GM11168 (cell line): ENCODE results near the gene GLCE.

ENCODE experiments used
- in situ Hi-C: fragments of 300-500 bp; cut with MboI; formaldehyde crosslinking; loops from one replicate; pipeline ENCODE4 v1.12.0; 2022; ENCODE audit warnings: low sequenced_read_pairs; ENCODE audit not compliant: unreplicated experiment

Gene GLCE

DNA sequence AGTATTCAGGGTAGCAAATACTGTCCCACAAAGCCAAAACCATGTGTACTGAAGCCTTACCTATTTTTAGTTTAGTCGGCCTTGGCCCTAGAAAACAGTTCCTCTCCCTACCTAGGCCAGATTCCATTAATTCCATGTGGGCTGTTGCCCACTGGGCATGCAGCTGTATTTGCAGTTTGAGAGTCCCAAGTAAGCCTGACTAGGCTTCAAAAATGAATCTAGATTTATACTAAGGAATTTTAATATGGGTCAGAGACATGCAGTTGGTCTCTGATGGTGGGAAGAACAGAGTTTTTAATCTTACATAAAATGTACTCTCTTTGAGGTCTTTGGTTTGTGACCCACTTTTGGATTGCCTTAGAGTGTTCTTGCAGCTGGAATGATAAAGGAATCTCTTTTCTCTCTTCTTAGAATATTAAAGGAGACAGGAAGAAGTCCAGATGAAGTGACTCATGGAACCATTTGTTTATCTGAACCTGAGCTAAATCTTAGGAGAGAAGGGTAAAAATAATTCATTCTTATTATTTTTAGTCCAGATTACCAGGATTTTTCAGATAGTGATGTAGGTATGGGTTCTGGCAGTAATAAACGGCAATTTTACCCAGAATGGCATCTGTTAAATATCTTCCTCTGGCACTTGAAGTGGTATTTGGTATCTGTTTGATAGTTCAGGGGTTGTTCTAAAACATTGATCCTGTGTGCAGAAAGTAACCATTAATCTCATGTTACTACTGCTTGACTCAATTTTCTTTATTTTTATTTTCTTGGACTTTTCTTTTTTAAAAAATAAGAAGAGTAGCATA is 33.8 kb downstream of the GLCE start:
- in situ Hi-C loops: no loop called here

DNA sequence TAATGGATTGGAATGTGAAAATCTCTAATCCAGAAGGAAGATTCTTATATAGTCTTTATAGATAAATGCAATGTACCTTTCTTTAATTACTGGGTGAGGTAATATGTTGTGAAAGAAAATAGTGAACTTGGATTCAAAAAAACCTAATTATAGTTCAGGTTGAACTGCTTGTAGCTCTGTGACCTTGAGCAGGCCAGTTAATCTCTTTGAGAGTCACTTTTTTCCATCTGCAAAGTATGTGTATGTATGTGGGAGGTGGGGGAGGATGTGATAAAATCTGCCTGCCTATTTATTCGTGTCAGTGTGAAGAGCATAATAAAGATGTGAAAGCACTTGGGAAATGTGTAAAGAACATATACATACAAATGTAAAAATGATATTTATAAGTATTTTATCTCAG is 34.4 kb downstream of the GLCE start:
- in situ Hi-C loops: no loop called here

DNA sequence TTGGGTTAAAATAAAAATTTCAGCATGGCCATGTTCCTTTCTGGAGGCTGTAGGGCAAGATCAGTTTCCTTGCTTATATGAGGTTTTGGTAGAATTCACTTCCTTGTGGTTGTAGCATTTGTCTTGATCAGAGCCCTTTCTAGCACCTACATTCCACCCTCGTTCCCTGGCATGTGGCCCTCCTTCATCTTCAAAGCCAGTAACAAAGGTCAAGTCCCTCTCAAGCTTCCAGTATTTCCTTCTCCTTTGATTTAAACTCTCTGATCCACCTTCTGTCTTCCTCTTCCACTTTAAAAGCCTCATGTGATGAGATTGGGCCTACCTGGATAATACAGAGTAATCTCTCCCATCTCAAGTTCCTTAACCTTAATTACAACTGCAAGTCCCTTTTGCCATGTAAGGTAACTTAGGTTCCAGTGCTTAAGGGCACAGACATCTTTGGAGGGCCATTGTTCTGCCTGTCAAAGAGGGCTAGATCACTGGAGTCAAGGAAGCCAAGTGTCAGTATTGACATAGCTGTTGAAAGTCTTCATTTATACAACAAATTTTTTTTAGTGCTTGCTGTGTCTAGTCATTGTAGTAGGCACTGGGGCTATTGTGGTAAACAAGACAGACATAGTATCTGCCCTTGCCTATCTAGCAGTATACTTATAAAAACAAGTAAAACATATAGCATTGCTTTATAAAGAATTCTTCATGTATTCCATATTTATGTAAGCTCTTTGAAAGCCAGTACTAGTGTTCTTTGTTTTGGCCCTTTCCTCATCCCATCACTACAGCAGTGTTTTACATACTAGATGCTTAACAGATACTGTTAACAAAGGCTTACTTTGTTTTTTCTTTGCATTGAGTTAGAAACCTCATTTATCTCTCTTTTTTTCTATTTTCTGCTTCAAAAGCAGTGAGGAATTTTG is 40.7 kb downstream of the GLCE start:
- in situ Hi-C loops: no loop called here

DNA sequence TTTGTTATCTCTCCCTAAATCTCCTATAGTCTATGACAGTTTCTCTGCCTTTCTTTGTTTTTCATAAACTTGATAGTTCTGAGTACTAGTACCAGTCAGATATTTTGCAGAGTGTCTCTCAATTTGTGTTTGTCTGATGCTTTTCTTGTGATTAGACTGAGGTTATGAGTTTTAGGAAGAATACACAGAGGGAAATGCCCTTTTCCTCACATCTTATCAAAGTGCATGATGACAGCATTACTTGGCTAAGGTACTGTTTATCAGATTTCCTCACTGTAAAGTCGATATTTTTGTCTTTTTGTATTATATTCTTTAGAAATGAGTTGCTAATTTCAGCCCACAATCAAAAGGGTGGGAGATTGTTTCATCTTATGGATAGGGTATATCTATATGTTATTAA is 45.6 kb downstream of the GLCE start:
- in situ Hi-C loops: no loop called here

DNA sequence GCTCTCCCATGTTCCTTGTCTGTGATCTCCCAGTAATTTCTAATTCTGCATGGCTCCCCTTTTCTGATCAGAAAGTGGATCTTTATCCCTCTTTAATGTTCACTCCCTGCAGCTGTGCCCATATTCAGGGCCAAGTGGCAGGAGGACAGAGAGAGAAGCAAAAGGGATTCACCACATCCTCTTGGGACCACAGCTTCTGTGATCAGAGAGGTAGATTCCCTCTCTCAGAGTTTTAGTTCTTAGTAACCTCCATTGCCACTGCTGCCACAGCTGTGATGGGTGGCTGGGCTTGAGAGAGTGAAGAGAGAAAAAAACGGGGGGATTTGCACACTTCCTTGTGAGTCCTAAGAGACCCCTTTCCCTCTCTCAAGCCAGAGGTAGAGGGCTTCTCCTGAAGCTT is 49.2 kb downstream of the GLCE start:
- in situ Hi-C loops: no loop called here

DNA sequence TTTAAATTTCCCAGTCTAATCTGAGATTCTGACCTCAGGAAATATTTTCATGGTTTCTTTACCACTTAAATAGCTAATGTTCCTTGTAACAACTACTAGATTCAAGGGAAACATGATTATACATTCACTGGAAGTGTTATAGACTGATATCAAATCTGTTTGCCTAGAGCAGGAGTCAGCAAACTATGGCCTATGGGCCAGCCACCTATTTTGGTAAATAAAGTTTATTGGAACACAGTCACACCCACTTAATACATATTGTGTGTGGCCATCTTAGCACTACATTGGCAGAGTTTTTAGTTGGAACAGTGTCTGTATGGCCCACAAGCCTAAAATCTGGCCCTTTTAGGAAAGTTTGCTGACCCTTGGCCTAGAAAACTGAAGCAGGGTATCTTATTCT is 50.1 kb downstream of the GLCE start:
- in situ Hi-C loops: no loop called here

DNA sequence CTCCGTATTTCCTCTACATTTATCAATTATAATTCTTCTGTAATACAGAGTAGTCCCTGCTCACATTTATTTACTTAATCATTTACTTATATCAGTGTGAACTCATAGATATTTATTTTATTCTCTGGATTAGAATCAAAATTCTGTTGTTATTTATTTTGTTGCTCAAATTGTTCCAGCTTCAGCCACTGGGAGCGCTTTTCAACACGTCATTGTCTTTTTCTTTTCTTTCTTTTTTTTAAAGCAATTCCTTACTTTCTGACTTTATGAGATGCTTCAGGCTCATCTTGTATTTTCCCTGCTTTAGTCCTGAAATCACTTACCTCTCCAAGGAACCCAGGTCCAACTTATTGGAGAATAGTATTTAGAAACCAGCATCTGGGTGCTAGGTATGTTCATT is 53.4 kb downstream of the GLCE start:
- in situ Hi-C loops: no loop called here

DNA sequence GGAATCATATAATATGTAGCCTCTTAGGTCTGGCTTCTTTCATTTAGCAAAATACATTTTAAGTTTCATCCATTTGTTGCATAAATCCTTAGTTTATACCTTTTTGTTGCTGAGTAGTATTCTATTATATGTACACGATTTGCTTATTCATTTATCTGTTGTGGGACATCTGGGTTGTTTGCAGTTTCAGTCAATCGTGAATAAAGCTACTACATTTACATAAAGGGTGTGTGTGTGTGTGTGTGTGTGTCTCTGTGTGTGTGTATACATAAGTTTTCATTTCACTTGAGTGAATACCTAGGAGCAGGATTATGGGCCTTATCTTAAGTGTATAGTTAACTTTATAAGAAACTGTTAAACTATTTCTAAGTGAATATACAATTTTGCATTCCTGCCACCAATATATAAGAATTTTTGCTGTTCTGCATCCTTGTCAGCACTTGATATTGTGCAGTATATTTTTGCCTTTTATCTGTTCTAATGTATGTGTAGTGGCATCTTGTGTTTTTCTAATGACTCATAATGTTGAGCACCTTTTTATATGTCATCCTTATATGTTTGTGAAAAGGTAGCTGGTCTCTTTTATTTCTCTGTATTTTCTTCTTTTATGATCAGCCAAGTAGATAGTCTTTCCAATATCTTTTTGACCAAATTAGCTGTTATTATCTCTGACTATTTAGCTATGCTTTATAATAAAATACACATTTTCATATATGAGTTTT is 55.0 kb downstream of the GLCE start:
- in situ Hi-C loops: no loop called here

DNA sequence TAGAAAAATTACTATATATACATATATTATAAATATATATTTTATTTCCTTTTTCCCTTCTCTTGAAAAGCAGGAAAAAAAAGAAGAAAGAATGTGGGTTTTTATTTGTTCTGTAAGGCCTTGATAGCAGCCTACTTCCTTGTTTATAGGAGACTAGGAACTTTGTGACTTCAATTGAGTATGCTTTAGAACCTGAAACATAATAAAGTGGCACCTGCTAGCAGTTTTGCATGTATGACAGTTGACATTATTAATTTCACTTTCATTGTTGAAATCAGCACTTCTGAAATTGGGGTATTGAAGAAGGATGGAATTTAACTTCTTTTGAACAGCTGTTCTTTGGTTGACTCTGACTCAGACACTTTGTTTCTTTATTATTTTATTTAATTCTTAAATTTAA is 56.9 kb downstream of the GLCE start:
- in situ Hi-C loops: no loop called here

DNA sequence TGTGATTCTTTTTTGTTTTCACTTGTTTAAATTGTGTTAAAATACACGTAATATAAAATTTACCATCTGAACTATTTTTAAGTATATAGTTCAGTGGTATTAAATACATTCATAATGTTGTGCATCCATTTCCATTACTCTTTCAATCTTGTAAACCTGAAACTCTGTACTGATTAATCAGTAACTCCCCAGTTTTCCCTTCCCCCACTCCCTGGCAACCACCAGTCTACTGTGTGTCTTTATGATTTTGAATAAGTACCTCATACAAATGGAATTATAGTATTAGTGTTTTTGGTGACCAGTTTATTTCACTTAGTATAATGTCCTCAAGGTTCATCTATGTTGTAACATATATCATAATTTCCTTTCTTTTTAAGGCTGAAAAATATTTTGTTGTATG is 59.3 kb downstream of the GLCE start:
- in situ Hi-C loops: no loop called here

DNA sequence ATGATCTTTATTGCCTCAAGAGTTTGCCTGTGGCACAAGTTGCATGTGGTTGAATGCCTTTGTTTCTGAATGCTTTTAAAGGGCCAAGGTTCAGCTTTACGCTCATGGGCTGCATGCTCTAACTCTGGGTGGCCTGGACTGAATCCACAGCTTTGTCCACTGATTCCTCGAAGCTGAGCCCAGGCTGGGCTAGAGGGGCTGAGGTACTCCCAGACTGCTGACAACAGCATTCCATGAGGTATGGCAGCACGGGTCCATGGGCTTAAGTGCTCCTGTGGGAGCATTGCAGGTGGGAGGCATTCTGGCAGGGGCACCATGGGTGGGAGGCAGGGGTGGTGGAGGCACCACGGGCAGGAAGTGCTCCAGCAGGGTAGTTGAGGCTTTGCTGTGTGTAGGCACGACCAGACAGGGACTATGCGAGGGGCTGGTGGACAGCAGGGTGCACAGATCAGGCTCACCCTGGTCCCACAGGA is 61.6 kb downstream of the GLCE start:
- in situ Hi-C loops: no loop called here

DNA sequence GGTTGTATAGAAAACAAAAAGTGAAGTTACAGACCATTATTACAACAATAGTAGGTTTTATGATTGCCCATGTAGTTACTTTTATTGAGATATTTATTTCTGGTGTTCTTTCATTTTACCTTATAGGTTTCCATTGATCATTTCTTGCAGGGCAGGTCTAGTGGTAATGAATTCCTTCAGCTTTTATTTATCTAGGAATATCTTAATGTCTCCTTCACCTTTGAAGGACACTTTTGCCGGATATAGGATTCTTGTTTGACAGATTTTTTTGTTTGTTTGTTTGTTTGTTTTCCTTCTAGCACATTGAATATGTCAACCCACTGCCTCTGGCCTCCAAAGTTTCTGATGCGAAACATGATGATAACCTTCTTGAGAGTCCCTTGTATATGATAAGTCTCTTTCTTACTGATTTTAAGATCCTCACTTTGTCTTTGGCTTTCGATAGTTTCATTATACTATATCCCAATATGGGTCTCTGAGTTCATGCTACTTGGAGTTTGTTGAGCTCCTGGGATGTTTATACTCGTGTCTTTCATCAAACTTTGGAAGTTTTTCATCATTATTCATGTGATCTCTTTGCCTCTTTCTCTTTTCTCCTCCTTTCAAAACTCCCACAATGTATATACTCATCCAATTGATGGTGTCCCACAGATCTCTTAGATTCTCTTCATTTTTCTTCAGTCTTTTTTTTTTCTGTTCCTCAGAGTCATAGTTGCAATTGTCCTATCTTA is 62.8 kb downstream of the GLCE start:
- in situ Hi-C loops: no loop called here

DNA sequence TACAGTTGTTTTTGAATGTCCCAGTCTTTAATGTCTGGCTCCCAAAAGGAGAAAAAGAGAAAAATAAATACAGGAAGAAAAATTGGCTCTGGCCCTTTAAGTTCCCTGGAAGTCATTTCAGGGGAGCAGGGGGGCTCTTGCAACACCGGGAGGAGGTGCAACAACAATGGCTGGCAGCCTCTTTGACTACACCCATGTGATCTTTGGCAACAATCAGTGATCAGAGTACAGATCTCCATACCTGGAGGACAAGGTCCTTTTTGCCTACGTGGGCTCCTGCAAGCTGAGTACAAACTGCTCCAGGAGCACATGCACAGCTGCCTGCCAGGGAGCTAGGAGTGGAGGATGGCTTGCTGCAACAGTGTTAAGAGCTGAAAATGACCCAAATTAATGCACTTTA is 63.9 kb downstream of the GLCE start:
- in situ Hi-C loops: no loop called here

DNA sequence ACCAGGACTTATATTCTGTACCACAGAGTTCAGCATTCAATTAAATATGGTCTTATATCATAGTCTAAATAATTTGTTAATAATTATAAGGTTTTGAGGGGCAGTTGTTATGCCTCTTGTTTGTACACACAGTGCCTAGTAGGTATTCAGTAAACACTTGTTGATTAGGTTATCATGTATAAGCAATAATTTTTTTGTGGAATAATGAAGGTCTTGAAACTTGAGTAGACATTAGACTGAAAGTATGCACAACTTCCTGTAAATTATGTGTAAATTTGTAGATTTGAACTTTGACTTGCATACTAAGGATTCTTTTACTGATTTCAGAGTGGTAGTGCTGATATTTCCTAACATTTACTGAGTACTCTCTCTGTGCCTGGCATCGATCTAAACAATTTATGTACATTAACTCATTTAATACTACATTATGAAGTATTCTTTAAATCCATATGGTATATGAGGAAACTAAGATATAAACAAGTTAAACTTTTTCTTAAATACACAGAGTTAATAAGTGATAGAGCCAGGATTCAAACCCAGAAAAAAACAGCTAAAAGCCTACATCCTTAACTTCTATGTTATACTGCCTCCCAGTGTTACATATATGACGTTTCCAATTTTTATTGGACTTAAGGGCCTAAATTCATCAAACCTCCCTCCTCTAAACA is 65.1 kb downstream of the GLCE start:
- in situ Hi-C loops: no loop called here

DNA sequence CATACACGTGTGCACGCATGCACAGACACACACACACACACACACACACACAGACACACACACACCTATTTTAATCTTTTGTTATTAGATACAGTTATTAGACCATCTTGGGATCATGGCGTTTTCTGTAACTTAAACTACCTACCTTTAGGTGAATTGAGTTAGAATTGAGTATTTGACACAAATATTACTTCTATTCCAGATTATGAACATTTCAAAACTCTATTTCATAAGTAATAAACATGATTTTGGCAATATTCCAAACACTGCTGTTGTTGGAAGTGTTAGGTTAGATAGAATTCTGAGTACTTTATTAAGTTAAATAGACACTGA is 65.6 kb downstream of the GLCE start:
- in situ Hi-C loops: no loop called here

DNA sequence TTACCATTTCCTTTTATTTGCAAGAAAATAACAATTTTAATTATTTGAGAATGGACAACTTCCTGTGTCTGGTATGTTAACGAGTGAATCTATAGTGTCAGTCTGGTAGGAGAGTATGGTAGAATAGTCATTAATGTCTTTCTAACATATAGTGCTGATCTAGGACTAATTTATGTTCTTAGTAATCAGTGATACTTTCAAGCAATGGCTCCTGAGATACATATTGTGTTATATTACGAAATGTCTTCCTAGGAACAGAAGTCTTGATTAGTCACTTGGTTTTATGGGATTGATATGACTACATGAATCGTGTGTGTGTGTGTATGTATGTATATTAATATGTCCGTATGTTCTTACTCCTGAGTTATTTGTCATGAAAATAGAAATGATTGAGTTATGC is 71.7 kb downstream of the GLCE start:
- in situ Hi-C loops: no loop called here

DNA sequence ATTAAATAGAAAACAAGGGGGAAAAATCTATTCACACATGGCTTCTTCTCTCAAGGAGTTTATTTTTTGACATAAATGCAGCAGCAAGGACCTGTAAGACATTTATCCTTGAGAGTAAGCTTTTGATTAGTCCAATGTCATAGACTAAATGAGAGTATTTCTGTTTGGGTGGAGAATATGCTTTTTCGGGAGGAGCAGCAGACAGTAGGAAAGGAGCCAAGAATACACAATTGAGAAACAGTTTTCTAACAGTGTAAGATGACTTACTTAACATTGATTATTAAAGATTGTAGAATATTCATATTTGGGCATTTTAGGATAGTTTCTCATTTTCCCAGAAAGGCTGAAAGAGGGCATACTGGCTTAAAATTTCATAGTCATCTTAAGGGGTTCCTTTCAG is 72.3 kb downstream of the GLCE start:
- in situ Hi-C loops: no loop called here

DNA sequence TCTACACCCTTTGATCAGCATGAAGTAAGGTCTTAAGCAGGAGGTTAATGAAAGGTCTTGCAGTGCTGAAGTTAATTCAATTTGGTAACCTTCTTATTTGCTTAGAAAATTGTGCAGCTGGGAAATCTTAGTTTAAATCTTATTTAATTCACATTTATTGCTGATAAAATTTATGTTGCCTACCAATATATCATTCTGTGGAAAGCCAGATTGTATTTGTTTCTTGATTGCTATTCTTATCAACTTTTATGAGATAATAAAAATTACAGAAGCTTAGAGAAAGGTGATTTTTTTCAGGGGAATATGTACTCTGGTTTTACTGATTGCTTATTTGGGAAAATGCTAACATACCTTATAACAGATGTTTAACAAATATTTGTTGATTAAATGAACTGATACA is 74.2 kb downstream of the GLCE start:
- in situ Hi-C loops: no loop called here

DNA sequence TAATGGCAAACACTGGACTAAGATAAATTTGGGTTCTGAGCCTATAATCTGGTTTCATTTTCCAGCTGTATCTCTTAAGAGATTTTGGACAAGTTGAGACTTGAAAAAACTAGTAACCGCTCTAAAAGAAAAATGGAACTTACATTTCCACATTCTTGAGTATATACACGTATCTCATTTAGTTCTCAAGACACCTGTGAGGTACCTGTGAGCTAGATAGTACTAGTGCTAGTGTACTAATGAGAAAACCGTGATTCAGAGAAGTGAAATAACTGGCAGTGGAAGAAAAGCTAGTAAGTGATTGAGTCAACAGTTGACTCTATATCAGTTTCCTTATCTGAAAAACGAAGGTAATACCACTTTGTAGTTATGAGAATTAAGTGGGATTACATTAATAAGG is 76.1 kb downstream of the GLCE start:
- in situ Hi-C loops: no loop called here

DNA sequence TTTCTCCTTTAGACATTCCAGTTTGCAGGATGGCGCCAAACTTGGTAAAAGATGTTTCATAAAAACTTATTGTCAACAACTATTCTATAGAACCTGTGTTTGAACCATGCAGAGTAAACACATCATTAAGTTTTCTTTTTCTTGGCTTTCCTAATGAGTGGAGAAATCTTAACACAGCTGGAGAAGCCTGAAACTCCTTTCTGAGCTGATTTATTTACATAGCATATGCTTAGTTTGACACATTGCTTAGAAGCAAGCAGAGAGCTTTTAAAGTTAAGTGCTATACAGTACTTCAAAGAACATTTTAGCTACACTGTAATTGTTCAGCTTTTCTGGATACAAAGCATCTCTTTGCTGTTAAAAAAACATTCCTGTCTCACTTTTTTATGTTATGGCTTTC is 77.3 kb downstream of the GLCE start:
- in situ Hi-C loops: no loop called here
